Subcutaneous adipose tissue (tissue), 4 donors: Measurements from ENCODE around the gene SVEP1. TPM values are rescaled to one million over a fixed set of nuclear protein-coding genes. Genes with fewer than 3 reads are reported as not detected.

Experiments
- total RNA-seq, 4 donors: library from RNA; depleted of rRNA; stranded (reverse); fragments of >200 nt; gene quantifications; one replicate each; pipeline ENCODE4 v1.1.0, GENCODE V29; 2016
- TF ChIP-seq, protein P1 (sequence below): fragments of 450-650 bp; IDR thresholded peaks from one replicate; pipeline ENCODE4 v1.5.1; 2016; ENCODE audit warnings: low read depth, mild to moderate bottlenecking, control low read depth, antibody characterized with exemption, moderate library complexity

SVEP1 gene
- total RNA-seq, 4 donors from 2014 or later: 87.2 to 204 (median 174) TPM

DNA sequence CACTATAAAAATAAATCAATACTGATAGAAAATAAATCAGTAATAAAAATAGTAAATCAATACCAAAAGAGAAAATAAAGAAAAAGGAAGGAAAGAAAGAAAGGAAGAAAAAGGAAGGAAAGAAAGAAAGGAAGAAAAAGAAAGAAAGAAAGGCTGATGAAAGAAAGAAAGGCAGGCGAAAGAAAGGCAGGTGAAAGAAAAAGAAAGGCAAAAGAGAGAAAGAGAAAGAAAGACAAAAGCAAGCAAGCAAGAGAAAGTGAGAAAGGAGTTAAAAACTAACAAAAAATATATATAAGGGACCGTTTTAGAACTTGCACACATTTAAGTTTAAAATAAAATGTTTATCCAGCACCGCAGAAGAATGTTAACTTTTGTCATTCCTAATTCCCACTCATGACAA, 116.0 kb downstream of the SVEP1 start:
- TF ChIP-seq, protein P1, sequence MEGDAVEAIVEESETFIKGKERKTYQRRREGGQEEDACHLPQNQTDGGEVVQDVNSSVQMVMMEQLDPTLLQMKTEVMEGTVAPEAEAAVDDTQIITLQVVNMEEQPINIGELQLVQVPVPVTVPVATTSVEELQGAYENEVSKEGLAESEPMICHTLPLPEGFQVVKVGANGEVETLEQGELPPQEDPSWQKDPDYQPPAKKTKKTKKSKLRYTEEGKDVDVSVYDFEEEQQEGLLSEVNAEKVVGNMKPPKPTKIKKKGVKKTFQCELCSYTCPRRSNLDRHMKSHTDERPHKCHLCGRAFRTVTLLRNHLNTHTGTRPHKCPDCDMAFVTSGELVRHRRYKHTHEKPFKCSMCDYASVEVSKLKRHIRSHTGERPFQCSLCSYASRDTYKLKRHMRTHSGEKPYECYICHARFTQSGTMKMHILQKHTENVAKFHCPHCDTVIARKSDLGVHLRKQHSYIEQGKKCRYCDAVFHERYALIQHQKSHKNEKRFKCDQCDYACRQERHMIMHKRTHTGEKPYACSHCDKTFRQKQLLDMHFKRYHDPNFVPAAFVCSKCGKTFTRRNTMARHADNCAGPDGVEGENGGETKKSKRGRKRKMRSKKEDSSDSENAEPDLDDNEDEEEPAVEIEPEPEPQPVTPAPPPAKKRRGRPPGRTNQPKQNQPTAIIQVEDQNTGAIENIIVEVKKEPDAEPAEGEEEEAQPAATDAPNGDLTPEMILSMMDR: no peak

DNA sequence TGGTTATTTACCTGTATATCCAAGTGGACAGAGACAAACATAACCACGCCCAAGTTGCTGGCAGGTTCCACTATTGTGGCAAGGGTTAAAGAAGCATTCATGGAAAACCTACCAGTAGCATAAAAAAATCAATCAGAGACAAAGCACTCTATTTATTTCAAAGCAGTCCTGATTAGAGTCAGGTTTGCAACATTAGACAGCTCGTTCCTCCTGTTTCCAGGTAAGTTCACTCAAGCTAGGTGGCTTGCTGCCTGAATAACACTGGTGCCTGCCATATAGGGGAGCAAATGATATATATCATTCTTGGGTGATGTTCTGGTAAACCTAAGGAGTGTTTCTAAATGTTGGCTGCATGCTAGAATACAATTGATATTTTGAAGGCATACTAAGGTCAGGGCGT, 122.3 kb downstream of the SVEP1 start:
- TF ChIP-seq, protein P1: no peak

DNA sequence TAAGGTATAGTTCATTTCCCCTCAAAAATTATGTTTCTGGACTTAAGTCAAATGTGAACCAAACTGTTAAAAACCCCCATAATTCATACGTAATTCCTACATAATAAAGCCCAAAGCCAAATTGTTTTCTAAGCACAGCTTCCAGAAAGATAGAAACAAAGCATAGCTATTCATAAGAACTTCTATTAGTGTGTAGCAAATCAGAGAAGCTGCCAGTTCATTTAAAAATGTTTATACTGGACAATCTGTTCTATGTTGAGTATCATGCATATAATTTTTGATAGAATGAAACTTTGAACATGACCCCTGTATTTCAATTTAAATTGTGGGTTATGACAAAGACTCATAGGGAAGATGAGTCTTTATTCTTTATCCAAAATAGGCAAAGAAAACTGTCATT, 122.9 kb downstream of the SVEP1 start:
- TF ChIP-seq, protein P1: no peak

GRCh38 chr9:110455860-110456259, 123.7 kb downstream of the SVEP1 start:
- TF ChIP-seq, protein P1: no peak

DNA sequence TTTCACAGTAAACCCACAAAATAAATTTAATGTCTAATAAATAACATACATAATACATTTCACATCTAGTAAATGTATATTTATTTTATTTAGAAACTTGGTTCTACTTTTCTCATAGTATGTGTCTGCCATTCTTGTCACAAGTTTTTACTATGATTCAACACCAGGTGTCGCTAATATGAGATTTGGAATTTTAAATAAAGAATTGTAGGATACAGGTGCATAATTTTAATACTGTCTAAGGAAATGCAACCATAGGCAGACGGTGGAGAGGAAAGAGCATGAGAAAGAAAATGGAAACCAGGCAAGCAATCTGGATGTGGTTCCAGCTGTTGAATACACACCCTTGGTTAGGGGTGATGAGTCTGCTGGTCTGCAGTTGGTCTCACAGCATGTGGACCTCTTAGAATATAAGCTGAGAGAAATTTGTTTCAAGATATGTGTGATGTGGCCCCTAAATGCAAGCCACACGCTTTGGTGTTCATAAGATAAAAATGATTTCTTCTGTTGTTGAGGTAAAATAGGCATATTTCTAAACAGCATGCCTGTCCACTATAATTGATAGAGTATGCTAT, 127.2 kb downstream of the SVEP1 start:
- TF ChIP-seq, protein P1: no peak

DNA sequence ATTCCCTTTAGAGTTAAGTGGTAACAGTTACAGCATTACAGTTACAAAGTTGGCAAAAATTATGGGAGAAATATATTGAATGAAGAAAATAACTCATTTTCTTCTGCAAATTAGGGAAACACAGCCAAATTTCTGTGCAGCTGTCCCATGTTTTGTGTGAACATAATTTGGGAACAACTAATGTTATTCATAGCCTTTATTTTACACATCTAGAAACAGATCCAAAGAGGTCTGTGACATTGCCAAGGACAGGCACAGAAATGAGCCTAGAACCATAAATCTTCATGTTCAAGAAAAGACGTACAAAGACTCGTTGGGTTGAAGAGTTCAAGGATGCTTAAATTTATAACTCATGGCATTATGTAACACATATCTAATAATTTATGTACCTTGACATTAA, 127.8 kb downstream of the SVEP1 start:
- TF ChIP-seq, protein P1: no peak

DNA sequence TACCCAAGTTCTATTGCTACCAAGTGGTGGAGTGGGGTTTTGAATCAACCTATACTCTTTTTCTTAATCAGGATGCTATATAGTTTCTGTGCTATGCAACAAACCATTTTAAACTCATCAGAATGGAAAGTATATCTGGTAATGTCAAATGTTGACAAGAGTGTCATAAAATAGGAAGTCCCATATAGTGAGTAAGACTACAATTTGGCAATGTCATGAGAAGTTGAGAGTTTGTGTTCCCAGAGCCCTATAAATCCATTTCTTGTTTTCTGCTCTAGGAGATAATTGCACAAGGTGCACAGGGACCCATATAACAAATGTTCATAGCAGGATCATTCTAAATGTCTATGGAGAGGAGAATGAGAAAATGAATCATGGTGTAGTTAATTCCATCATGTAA, 132.1 kb downstream of the SVEP1 start:
- TF ChIP-seq, protein P1: no peak
